GM11168 (cell line): ENCODE results near the gene ZNF397.
"Not testable (repeated sequence)": the region's sequence is repeated elsewhere in the genome, so short reads cannot be mapped to it uniquely, and the experiment has no call there.

Source experiments
- in situ Hi-C: fragments of 300-500 bp; cut with MboI; formaldehyde crosslinking; loops from one replicate; pipeline ENCODE4 v1.12.0; 2022; ENCODE audit warnings: low sequenced_read_pairs; ENCODE audit not compliant: unreplicated experiment

ZNF397 gene

DNA sequence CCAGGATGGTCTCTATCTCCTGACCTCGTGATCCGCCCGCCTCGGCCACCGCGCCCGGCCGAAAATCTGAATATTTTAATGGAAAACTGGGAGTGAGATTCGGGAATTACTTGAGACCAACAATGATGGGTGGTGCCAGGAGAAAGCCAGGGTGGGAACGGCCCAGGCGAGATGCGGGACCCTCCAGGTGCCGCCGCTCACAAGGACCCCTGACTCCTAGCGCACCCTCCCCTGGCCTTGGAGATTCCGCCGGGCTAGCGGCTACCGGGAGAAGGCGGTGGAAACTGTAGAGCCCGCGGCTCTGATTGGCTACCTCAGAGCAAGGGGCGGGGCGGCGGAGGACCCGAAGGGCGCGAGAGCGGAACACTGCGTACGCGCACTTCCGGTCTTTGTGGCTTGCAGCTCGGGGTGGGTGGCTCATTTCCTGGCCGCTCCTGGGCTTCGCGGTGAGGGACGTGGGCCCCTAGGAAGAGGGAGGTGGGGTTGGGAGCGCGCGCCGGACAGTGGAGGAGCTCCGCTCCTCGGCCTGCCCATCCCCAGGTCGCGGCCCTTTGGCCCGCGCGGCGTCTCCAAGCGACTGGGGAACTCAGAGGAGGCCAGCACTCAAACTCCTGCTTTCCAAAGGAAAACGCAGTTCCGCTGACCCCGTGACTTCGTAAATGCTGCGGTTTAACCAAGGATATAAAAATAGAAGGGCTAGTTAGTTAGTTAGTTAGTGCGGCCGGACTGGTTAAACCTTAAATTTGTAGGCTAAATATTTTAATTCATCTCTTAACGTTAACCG is at the start of gene ZNF397:
Gene ZNF397 (plus strand): TSS at position 371 of the 784 bp plus-strand sequence. CDS start 1,437 bp downstream, outside the sequence.
- in situ Hi-C loops, result no loop called here

DNA sequence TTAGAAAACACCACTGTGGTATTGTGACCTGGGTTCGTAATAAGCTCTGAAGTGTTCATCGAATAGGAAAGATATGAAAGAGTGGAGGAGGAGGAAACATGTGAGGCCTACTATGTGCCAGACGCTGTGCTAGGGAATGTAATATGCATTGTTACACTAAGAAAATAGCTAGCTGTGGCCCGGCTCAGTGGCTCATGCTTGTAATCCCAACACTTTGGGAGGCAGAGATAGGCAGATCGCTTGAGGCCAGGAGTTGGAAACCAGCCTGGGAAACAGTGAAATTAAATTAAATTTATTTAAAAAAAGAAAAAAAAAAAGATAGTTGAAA is 49.2 kb upstream of the ZNF397 start:
- in situ Hi-C loops, result no loop called here

DNA sequence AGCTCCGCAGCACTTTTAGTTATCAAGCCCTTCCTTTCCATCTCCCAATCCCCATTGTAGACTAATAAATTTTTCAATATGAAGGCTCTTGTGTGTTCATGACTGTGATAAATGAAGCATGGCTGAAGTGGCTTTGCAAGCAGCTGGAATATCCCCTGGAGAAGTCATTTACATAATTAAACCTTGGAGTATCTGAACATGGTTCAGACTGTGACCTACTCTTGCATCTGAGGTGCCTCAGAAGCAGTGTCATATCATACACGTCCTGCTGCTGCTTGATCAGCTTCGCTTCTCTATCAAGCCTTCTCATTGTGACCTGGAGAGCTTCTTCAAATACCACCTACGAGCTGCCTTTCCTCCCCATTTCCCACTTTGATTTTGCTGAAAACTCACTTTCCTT is 48.4 kb upstream of the ZNF397 start:
- in situ Hi-C loops, result no loop called here

DNA sequence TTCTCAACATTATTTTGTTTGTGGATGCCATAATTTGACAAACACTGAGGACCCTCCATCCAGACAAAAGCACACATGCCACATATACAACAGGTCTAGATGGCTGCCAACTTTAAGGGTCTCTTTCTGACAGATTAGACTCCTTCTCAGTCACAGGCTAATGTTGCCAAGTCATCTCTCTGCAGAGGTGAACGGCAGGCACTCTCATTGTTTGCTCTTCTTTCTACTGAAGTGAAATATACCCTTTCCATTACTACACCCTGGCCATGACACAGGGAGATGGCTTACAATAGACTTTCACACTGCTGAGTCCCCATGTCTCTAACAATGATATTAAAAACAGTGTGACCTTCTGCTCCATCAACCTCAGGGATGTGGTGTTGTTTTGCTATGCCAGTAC is 47.5 kb upstream of the ZNF397 start:
- in situ Hi-C loops, result no loop called here

DNA sequence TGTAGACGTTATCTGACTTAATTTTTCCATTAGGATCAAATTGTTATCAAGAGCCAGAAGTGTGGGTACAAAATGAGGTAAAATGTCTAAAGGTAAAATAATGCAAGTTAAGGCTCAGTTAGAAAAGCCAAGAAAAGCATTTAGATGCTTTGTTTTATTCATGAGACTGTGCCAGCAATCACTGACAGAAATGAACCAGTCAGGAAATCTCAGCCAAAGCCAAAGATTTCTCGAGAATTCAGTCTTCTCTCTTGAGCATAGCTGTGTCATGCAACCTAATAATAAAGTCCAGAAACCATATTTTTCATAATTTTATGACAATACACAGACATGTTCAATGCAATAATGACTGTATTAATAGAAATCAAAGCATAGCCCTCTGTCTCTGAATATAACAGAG is 43.5 kb upstream of the ZNF397 start:
- in situ Hi-C loops, result no loop called here

DNA sequence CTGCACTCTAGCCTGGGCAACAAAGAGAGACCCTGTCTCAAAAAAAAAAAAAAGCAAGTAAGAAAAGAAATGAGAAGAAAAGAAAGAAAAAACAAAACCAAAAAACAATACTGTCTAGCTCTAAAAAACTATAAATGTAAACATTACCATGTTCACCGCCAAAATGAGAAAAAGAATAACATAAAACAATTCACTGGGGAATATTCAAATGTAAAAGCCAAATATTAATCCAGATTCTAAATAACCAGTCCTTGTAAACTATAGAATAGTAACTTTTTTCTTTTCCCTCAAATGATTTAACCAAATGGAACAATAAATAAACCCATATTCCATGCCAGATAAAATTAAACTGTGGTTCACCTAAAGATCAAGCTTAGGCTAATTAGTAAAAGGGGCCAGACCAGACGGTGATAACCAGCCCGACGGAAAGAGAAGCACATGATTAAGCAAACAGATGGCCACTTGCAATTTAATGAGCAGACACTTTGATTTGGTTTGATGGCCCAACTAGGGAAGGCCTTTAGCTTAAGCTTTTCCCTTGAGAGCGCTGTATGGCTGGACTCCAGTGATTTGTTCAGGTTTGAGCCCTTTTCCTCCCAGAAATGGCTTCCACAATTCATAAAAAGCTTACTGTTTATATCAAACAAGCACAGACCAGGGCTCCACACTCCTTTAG is 39.4 kb upstream of the ZNF397 start:
- in situ Hi-C loops, result no loop called here

DNA sequence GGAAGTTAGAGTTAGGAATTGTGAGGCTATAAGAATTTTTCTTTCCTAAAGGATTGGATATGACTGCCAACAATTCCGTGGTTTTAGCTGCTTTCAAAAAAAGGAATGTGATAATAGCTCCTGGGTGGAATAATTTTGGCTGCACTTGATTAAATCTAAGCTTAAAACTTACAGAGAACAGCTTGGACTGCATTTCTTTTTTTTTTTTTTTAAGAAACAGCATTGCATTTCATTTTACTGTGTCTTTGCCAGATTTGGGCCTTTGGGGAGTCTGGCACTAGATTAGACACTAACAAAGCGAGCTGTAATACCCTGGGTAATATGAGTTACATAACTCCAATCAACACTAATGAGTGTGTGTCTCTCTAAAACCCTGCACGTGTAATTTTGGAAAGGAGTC is 37.8 kb upstream of the ZNF397 start:
- in situ Hi-C loops, result no loop called here

DNA sequence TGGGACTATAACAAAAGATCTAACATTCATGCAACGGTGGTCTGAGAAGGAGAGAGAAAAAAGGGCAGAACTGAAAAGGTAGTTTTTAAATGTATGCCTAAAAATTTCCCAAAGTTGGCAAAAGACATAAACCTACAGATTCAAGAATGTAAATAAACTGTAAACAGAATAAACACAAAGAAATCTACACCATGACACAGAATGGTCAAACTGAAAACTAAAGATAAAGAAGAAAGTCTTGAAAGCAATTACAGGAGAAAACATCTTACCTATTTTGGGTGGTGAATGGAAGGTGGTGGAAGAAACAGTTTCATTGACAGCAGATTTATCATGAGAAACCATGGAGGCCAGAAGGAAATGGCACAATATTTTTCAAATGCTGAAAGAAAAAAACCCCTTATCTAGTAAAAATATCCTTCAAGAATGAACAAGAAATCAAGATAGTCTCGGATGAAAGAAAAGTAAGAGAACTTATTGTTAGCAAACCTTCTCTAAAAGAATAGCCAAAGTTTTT is 35.6 kb upstream of the ZNF397 start:
- in situ Hi-C loops, result no loop called here

DNA sequence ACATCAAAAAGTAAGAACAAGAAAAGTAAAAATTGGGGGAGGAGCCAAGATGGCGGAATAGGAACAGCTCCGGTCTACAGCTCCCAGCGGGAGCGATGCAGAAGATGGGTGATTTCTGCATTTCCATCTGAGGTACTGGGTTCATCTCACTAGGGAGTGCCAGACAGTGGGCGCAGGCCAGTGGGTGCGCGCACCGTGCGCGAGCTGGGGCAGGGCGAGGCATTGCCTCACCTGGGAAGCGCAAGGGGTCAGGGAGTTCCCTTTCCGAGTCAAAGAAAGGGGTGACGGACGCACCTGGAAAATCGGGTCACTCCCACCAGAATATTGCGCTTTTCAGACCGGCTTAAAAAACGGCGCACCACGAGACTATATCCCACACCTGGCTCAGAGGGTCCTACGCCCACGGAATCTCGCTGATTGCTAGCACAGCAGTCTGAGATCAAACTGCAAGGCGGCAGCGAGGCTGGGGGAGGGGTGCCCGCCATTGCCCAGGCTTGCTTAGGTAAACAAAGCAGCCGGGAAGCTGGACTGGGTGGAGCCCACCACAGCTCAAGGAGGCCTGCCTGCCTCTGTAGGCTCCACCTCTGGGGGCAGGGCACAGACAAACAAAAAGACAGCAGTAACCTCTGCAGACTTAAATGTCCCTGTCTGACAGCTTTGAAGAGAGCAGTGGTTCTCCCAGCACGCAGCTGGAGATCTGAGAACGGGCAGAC is 34.9 kb upstream of the ZNF397 start:
- in situ Hi-C loops, result not testable (repeated sequence)

DNA sequence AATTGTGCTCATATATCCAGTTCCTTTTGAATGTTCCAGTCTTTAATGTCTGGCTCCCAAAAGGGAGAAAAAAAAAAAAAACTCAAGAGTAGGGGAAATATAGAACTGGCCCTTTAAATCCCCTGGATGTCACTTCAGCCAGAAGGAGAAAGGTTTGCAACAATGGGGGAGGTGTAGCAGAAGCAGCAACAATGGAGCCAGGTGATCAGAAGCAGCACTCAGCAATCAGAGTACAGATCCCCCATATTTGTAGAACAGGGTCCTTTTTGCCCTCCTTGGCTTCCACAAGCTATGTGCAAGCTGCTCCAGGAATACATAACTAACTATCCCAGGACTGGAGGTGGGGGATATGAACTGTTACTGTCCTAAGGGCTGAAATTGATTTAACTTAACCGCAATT is 25.8 kb upstream of the ZNF397 start:
- in situ Hi-C loops, result no loop called here

DNA sequence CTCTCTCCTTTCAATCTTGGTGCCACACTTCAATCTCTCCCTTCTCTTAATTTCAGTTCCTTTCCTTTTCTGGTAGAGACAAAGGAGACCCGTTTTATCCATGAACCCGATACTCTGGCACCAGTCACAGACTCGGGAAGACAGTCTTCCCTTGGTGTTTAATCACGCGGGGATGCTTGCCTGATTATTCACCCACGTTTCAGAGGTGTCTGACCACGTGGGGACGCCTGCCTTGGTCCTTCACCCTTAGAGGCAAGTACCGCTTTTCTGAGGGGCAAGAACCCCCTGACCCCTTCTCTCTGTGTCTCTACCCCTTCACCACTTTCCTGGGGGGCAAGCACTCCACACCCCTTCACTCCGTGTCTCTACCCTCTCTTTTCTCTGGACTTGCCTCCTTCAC is 24.2 kb upstream of the ZNF397 start:
- in situ Hi-C loops, result not testable (repeated sequence)

DNA sequence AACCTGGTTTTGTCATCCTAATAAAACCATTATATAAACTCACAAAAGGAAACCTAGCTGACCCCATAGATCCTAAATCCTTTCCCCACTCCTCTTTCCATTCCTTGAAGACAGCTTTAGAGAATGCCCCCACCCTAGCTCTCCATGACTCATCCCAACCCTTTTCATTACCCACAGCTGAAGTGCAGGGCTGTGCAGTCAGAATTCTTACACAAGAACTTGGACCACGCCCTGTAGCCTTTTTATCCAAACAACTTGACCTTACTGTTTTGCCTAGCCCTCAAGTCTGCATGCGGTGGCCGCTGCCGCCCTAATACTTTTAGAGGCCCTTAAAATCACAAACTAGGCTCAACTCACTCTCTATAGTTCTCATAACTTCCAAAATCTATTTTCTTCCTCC is 21.5 kb upstream of the ZNF397 start:
- in situ Hi-C loops, result not testable (repeated sequence)

DNA sequence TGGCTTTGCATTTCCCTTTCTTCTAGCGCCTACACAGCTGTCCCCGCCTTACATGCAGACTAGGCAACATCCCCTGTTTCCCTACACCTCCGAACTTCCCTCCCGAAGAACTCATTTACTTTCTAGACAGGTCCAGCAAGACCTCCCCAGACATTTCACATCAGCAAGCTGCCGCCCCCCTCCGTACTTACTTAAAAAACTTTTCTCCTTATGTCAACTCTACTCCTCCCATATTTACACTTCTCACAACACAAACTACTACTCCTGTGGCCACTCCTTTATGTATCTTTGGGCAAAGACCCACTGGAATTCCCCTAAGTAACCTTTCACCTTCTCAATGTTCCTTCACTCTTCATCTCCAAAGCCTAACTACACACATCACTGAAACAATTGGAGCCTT is 20.4 kb upstream of the ZNF397 start:
- in situ Hi-C loops, result no loop called here

DNA sequence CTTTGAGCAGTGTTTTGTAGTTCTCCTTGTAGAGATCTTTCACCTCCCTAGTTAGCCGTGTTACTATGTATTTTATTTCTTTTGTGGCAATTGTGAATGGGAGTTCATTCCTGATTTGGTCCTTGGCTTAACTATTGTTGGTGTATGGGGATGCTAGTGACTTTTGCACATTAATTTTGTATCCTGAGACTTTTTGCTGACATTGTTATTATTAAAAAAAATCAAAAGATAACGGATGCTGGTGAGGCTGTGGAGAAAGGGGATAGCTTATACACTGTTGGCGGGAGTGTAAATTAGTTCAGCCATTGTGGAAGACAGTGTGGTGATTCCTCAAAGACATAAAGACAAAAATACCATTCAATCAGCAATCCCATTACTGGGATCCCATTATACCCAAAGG is 17.0 kb upstream of the ZNF397 start:
- in situ Hi-C loops, result no loop called here

DNA sequence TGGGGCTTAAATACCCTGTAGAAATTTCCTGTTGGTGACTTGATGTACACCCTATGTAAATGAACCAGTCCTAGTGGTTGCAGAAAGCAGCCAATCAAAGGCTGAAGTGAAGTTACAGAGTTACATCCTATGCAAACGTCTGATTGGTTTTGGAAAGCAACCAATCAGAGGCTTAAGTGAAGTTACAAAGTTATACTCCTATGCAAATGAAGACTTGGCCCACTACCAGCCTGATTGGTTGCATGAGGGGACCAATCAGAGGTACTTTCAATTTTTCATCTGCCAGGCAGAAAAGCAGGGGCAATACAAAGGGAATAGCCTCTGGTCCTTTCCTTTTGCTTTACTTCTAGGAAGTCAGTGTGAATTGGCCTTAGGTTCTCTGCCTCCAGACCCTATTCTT is 13.6 kb upstream of the ZNF397 start:
- in situ Hi-C loops, result no loop called here

DNA sequence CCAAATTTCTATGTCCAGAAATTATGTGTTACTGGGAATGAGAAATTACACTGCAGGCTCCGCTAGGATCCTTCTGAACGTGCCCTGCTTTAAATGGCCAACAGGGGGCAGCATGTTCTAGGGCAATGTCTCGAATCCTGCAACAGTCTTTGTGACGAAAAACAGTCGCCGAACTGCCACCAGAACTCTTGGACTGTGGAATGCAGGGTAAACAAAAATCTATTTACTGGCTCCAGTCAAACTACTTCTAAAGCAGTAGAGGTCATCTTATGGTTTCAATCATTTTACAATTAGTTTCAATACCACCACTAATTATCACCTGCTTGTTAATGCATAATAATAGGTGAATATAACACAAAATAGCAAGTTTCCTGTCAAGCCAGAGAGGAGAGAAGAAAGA is 9.8 kb upstream of the ZNF397 start:
- in situ Hi-C loops, result loop anchor here (10.0 kb wide), 1 partner anchor 124 kb away; no protein-coding TSS in a partner anchor

DNA sequence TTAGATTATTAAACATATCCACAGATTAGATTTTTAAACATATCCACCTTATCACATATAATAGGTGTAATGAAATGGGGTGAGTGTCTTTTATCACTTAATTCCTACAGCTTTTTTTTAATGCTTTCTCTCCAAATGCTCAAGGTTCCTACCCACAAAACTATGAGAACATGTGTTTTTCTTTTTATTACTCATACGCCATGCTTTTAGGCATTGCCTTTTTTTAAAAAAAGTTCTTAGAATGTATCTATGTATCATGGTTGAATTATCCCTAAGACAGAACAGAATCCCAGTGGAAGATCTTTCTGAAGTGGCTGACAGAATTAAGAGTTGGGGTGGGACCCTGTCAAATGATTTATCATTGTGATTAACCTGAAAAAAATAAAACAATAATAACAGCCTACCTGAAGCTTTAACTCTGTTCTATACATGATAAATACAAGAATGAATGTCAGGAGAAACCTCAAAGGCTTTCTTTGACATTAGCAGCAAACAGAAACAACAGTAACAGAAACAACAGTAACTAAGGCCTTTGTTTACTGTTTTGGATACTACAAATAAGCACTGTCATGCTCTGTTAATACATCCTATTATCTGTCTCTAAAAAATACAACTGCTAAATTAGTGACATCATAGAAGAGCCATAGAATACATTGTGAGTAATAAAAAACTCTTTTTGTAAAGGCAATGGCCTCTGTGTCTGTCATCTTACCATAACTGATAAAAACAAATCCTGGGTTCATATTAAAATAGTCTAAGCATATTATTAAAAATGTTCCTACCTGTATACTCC is 4.1 kb upstream of the ZNF397 start:
- in situ Hi-C loops, result loop anchor here (10.0 kb wide), 1 partner anchor 118 kb away; no protein-coding TSS in a partner anchor

DNA sequence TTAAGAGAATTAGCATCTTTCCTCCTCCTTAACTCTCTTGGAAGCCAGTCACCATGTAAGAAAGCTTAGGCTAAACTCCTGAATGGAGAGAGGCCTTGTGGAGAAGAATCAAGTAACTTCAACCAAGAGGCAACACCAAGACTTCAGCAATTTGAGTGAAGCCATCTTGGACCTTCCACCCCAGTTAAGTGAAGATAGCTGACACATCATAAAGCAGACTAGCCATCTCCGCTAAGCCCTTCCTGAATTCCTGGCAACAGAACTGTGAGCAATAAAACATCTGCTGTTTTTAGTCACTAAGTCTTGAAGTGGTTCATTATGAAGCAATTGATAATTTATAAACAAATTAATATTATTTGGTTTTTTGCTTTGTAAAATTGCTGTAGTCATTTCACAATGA is 1.5 kb upstream of the ZNF397 start:
- in situ Hi-C loops, result loop anchor here (10.0 kb wide), 1 partner anchor 115 kb away; no protein-coding TSS in a partner anchor

DNA sequence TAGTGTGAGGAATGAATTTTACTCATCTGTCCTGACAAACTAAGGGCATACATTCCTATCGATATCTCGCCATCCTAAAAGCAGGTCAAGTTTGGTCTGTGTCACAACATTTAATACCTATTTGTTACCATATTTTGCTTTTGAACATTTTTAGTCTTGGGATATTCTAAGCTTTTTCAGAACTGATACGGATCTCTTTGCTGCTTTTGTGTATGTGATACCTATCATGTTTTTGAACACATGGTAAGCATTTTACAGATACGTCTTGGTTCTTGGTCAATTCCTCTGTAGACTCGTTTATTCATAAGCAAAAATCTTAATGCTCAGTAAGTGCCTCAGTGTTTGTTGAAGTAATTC is 592 bp downstream of the ZNF397 start:
- in situ Hi-C loops, result no loop called here

DNA sequence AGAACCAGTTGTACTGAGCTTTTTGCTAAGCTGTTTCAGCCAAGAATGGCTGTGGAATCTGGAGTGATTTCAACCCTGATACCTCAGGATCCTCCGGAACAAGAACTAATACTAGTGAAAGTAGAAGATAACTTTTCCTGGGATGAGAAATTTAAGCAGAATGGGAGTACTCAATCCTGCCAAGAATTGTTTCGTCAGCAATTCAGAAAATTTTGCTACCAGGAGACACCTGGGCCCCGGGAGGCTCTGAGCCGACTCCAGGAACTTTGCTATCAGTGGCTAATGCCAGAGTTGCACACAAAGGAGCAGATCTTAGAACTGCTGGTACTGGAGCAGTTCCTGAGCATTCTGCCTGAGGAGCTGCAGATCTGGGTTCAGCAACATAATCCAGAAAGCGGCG is 1.6 kb downstream of the ZNF397 start:
- in situ Hi-C loops, result no loop called here
